ENCODE results near the gene LGALS3BP.

The LGALS3BP gene

DNA sequence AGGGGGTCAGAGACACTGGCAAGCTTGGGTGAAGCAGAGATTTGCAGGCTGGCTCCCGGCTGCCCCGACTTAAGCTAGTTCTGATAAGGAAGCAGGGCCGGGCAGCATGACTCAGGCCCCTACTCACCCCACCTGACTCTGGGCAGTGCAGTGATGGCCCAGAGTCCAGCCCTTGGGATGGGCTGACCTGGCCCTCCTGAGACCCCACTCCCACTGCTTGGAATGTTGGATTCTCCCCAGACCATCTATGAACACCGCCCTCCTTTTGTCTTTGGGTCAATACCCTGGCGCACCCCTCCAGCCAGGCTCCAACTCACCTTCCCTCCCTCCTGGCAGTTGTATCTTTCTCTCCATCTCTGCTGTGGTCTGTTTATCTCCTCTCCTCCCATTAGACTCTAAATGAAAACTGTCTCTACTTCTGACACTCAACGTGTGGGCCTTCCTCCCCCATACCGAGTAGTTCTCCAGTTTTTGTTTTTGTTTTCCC lies 21.0 kb downstream of the LGALS3BP start:
- no peak for DNase-seq (ENCODE audit: low read depth)
- H3K4me3 ChIP-seq (ENCODE audit: low read depth, low read length), result no peak overlapping the region
- TF ChIP-seq CTCF (IDR thresholded peaks at IDR 0.05; ENCODE audit: control insufficient read depth, extremely low read depth, insufficient read depth), result no peak

- DNase-seq (ENCODE audit: low read depth), result peak; percentile 28
- TF ChIP-seq CTCF (IDR thresholded peaks at IDR 0.05; ENCODE audit: control insufficient read depth, extremely low read depth, insufficient read depth), result no peak
- no peak overlapping the region for H3K4me3 ChIP-seq (ENCODE audit: low read depth, low read length)
Observed at GRCh38 chr17:78957128-78957527, 22.6 kb downstream of the LGALS3BP start.

GRCh38 chr17:78956254-78956653 lies 23.5 kb downstream of the LGALS3BP start:
- no peak for DNase-seq (ENCODE audit: low read depth)
- H3K4me3 ChIP-seq (ENCODE audit: low read depth, low read length), result no peak overlapping the region
- no peak for TF ChIP-seq CTCF (IDR thresholded peaks at IDR 0.05; ENCODE audit: control insufficient read depth, extremely low read depth, insufficient read depth)

GRCh38 chr17:78954684-78955083 lies 25.0 kb downstream of the LGALS3BP start:
- no peak for TF ChIP-seq CTCF (IDR thresholded peaks at IDR 0.05; ENCODE audit: control insufficient read depth, extremely low read depth, insufficient read depth)
- DNase-seq (ENCODE audit: low read depth), result no peak
- H3K4me3 ChIP-seq (ENCODE audit: low read depth, low read length), result no peak overlapping the region

GRCh38 chr17:78953356-78954350 lies 26.1 kb downstream of the LGALS3BP start:
- H3K4me3 ChIP-seq (ENCODE audit: low read depth, low read length), result no peak overlapping the region
- TF ChIP-seq CTCF (IDR thresholded peaks at IDR 0.05; ENCODE audit: control insufficient read depth, extremely low read depth, insufficient read depth), result no peak
- no peak for DNase-seq (ENCODE audit: low read depth)

GRCh38 chr17:78952706-78953105 lies 27.0 kb downstream of the LGALS3BP start:
- no peak for DNase-seq (ENCODE audit: low read depth)
- TF ChIP-seq CTCF (IDR thresholded peaks at IDR 0.05; ENCODE audit: control insufficient read depth, extremely low read depth, insufficient read depth), result no peak
- H3K4me3 ChIP-seq (ENCODE audit: low read depth, low read length), result no peak overlapping the region

Data from LNCaP clone FGC (cell line).